WTC11 (cell line): ENCODE measurements around the gene NFYB. TPM values are rescaled to one million over a fixed set of nuclear protein-coding genes. Genes with fewer than 3 reads are reported as not detected.

Experiments used
- ATAC-seq: fragments of 200-7000 bp; cut with Tn5 transposase; 2 replicates; pipeline ENCODE4 v1.10.0; 2021; ENCODE audit warnings: mild to moderate bottlenecking, moderate library complexity
- CTCF ChIA-PET: fragments of 300-600 bp; sonication (Branson Sonifier 250); formaldehyde crosslinking; loops from one replicate; lab custom pipeline; 2021; ENCODE audit warnings: antibody characterized with exemption; lab: Charles Lee
- POLR2A ChIA-PET: fragments of 350-600 bp; sonication (Branson Sonifier 250); formaldehyde crosslinking; loops from one replicate; lab custom pipeline; 2021; ENCODE audit warnings: antibody characterized with exemption; lab: Charles Lee
- DNase-seq: peaks from one replicate; pipeline ENCODE4 v3.0.0; 2021; ENCODE audit warnings: low spot score
- H3K27ac Mint-ChIP-seq: 2 replicates; pipeline ENCODE4 v1.8.0; 2021; ENCODE audit warnings: mixed read lengths
- H3K27me3 Mint-ChIP-seq: 2 replicates; pipeline ENCODE4 v1.8.0; 2021; ENCODE audit warnings: low read depth, mild to moderate bottlenecking, moderate library complexity, mixed read lengths
- H3K36me3 Mint-ChIP-seq: 2 replicates; pipeline ENCODE4 v1.8.0; 2021; ENCODE audit warnings: mixed read lengths
- H3K4me1 Mint-ChIP-seq: 2 replicates; pipeline ENCODE4 v1.8.0; 2022; ENCODE audit warnings: mixed read lengths
- H3K4me3 Mint-ChIP-seq: 2 replicates; pipeline ENCODE4 v1.8.0; 2021; ENCODE audit warnings: mild to moderate bottlenecking, moderate library complexity, mixed read lengths
- H3K9me3 Mint-ChIP-seq: 2 replicates; pipeline ENCODE4 v1.8.0; 2021; ENCODE audit warnings: mixed read lengths
- ATF1 ChIP-seq: sonication (generic); formaldehyde crosslinking; IDR thresholded peaks from 2 replicates; pipeline ENCODE4 v1.8.1; 2023; ENCODE audit warnings: mild to moderate bottlenecking, moderate library complexity, missing genetic modification reagents
- CDX4 ChIP-seq: fragments of 250-450 bp; sonication (Bioruptor Pico); IDR thresholded peaks from 2 replicates; pipeline ENCODE4 v1.9.0; 2021; ENCODE audit warnings: moderate library complexity, mild to moderate bottlenecking, inconsistent platforms, borderline replicate concordance
- EMX1 ChIP-seq: fragments of 250-450 bp; sonication (Bioruptor Pico); IDR thresholded peaks from 2 replicates; pipeline ENCODE4 v1.8.0; 2021; ENCODE audit warnings: mild to moderate bottlenecking
- ETV6 ChIP-seq: sonication (generic); formaldehyde crosslinking; IDR thresholded peaks from 2 replicates; pipeline ENCODE4 v1.8.1; 2022; ENCODE audit warnings: mild to moderate bottlenecking, missing genetic modification reagents
- FOXJ3 ChIP-seq: sonication (generic); formaldehyde crosslinking; IDR thresholded peaks from 2 replicates; pipeline ENCODE4 v1.9.0; 2021; ENCODE audit warnings: missing genetic modification reagents, mild to moderate bottlenecking, borderline replicate concordance
- GABPB1 ChIP-seq: sonication (generic); formaldehyde crosslinking; IDR thresholded peaks from 2 replicates; pipeline ENCODE4 v1.8.1; 2023; ENCODE audit warnings: mild to moderate bottlenecking, missing genetic modification reagents
- GRHL2 ChIP-seq: fragments of 250-450 bp; sonication (Bioruptor Pico); IDR thresholded peaks from 2 replicates; pipeline ENCODE4 v1.8.0; 2022; ENCODE audit warnings: mild to moderate bottlenecking, moderate library complexity; ENCODE audit not compliant: insufficient replicate concordance, severe bottlenecking
- HMGXB4 ChIP-seq: sonication (generic); formaldehyde crosslinking; IDR thresholded peaks from 2 replicates; pipeline ENCODE4 v1.8.1; 2023; ENCODE audit warnings: mild to moderate bottlenecking, moderate library complexity, missing genetic modification reagents
- IRF1 ChIP-seq: sonication (generic); formaldehyde crosslinking; IDR thresholded peaks from 2 replicates; pipeline ENCODE4 v1.8.0; 2023; ENCODE audit warnings: missing genetic modification reagents
- IRF2 ChIP-seq: sonication (generic); formaldehyde crosslinking; IDR thresholded peaks from 2 replicates; pipeline ENCODE4 v1.8.0; 2022; ENCODE audit warnings: low read depth, missing genetic modification reagents, borderline replicate concordance
- MXD4 ChIP-seq: fragments of 250-450 bp; sonication (Bioruptor Pico); IDR thresholded peaks from 2 replicates; pipeline ENCODE4 v1.8.0; 2021; ENCODE audit warnings: mild to moderate bottlenecking, moderate library complexity, borderline replicate concordance
- MYBL2 ChIP-seq: sonication (generic); formaldehyde crosslinking; IDR thresholded peaks from 2 replicates; pipeline ENCODE4 v1.8.1; 2023; ENCODE audit warnings: mild to moderate bottlenecking, moderate library complexity, missing genetic modification reagents
- NFE2L1 ChIP-seq: sonication (generic); formaldehyde crosslinking; IDR thresholded peaks from 2 replicates; pipeline ENCODE4 v1.8.1; 2023; ENCODE audit warnings: missing genetic modification reagents
- RORB ChIP-seq: fragments of 250-450 bp; sonication (Bioruptor Pico); IDR thresholded peaks from 2 replicates; pipeline ENCODE4 v1.9.0; 2021; ENCODE audit warnings: mild to moderate bottlenecking
- USF1 ChIP-seq: sonication (generic); formaldehyde crosslinking; IDR thresholded peaks from 2 replicates; pipeline ENCODE4 v1.8.0; 2022; ENCODE audit warnings: mild to moderate bottlenecking, missing genetic modification reagents
- ZBTB21 ChIP-seq: sonication (generic); formaldehyde crosslinking; IDR thresholded peaks from 2 replicates; pipeline ENCODE4 v1.8.1; 2023; ENCODE audit warnings: mild to moderate bottlenecking, missing genetic modification reagents, borderline replicate concordance
- ZNF219 ChIP-seq: sonication (generic); formaldehyde crosslinking; IDR thresholded peaks from 2 replicates; pipeline ENCODE4 v1.8.0; 2023; ENCODE audit warnings: missing genetic modification reagents, mild to moderate bottlenecking, borderline replicate concordance
- ZNF281 ChIP-seq: sonication (generic); formaldehyde crosslinking; IDR thresholded peaks from 2 replicates; pipeline ENCODE4 v1.8.0; 2023; ENCODE audit warnings: mild to moderate bottlenecking, missing genetic modification reagents
- ZNF425 ChIP-seq: fragments of 250-450 bp; sonication (Bioruptor Pico); conservative IDR thresholded peaks from 2 replicates; pipeline ENCODE4 v1.9.0; 2021; ENCODE audit warnings: mild to moderate bottlenecking
- ZNF532 ChIP-seq: fragments of 250-450 bp; sonication (Bioruptor Pico); IDR thresholded peaks from 2 replicates; pipeline ENCODE4 v1.9.0; 2021; ENCODE audit warnings: mild to moderate bottlenecking, borderline replicate concordance
- ZSCAN18 ChIP-seq: fragments of 250-450 bp; sonication (Bioruptor Pico); IDR thresholded peaks from 2 replicates; pipeline ENCODE4 v2.1.2; 2022; ENCODE audit warnings: mild to moderate bottlenecking, moderate library complexity
- total RNA-seq: library from RNA; stranded (reverse); gene quantifications from 3 replicates; pipeline ENCODE4 v1.2.3, GENCODE V29; 2021

Gene NFYB
- total RNA-seq, 1 experiment from 2014 or later = 33.0 TPM

- DNase-seq (no peak), ATAC-seq (no peak)
- POLR2A ChIA-PET = interaction anchor here (0.7 kb wide), 1 partner anchor 151 kb away, joined by 3 read pairs; no protein-coding TSS in a partner anchor
- CTCF ChIA-PET = no interaction called here
- Mint-ChIP-seq H3K4me3 (no peak overlapping the region), H3K36me3 (peaks cover 43% of the 10 kb centered on the region), H3K9me3 (no peaks in the 10 kb centered on the region), H3K4me1 (peaks cover 14% of the 10 kb centered on the region), H3K27me3 (no peaks in the 10 kb centered on the region), H3K27ac (no peak overlapping the region)
- no peak for TF ChIP-seq GRHL2
- no peak for TF ChIP-seq ZSCAN18
- TF ChIP-seq FOXJ3 (CRISPR knock-in tag) = no peak
- TF ChIP-seq ETV6 (CRISPR knock-in tag) = no peak
- no peak for TF ChIP-seq GABPB1 (CRISPR knock-in tag)
- TF ChIP-seq EMX1 (CRISPR knock-in tag) = no peak
- TF ChIP-seq USF1 (CRISPR knock-in tag) = no peak
- TF ChIP-seq MYBL2 (CRISPR knock-in tag) = no peak
- no peak for TF ChIP-seq ZNF281 (CRISPR knock-in tag)
- TF ChIP-seq ZNF425 (CRISPR knock-in tag) = no peak
- no peak for TF ChIP-seq ZBTB21
- no peak for TF ChIP-seq IRF2
- no peak for TF ChIP-seq RORB (CRISPR knock-in tag)
- TF ChIP-seq MXD4 (CRISPR knock-in tag) = no peak
- no peak for TF ChIP-seq ZNF219 (CRISPR knock-in tag)
- no peak for TF ChIP-seq CDX4
- no peak for TF ChIP-seq NFE2L1 (CRISPR knock-in tag)
- no peak for TF ChIP-seq ATF1 (CRISPR knock-in tag)
Measured at GRCh38 chr12:104126548-104126947, 11.5 kb downstream of the NFYB start.

- no peak for TF ChIP-seq ZNF532 (CRISPR knock-in tag)
- no peak for TF ChIP-seq HMGXB4 (CRISPR knock-in tag)
- no peak for TF ChIP-seq MYBL2 (CRISPR knock-in tag)
- no peak for TF ChIP-seq IRF1 (CRISPR knock-in tag)
- TF ChIP-seq, all 79 proteins: peak for 0
- Mint-ChIP-seq H3K27me3 (no peaks in the 10 kb centered on the region), H3K4me3 (no peak overlapping the region), H3K9me3 (no peaks in the 10 kb centered on the region), H3K4me1 (peaks cover 13% of the 10 kb centered on the region), H3K27ac (no peak overlapping the region), H3K36me3 (peaks cover 52% of the 10 kb centered on the region)
- POLR2A ChIA-PET = interaction anchor here (0.7 kb wide), 1 partner anchor 126 kb away, joined by 3 read pairs; no protein-coding TSS in a partner anchor
- ATAC-seq = no peak
- DNase-seq = no peak
- CTCF ChIA-PET = interaction anchor here (2.2 kb wide), 1 partner anchor 14 kb away, joined by 21 read pairs; no protein-coding TSS in a partner anchor
Measured at GRCh38 chr12:104122298-104122697, 15.7 kb downstream of the NFYB start.
